Prostate gland (tissue), 2 donors: ENCODE data around the gene CIP2A.

ENCODE experiments used
- POLR2A ChIP-seq: fragments of 450-650 bp; IDR thresholded peaks from one replicate; pipeline ENCODE4 v1.6.1; 2016; ENCODE audit warnings: antibody characterized with exemption, mild to moderate bottlenecking
- POLR2AphosphoS5 ChIP-seq: sonication (generic); formaldehyde crosslinking; IDR thresholded peaks from one replicate; pipeline ENCODE4 v1.6.1; 2017; ENCODE audit warnings: antibody characterized with exemption
- TF ChIP-seq, protein P1 (sequence below), 4 experiments: fragments of 200-600 bp in 2 of 4; fragments of 450-650 bp in 2 of 4; sonication (generic) in 2 of 4; IDR thresholded peaks; 1 replicate in 3 of 4; 2 replicates in 1 of 4; pipeline ENCODE4 v1.5.1; 2016 to 2019; ENCODE audit warnings: antibody characterized with exemption in 4 of 4, mild to moderate bottlenecking in 2 of 4, moderate library complexity in 2 of 4

DNA sequence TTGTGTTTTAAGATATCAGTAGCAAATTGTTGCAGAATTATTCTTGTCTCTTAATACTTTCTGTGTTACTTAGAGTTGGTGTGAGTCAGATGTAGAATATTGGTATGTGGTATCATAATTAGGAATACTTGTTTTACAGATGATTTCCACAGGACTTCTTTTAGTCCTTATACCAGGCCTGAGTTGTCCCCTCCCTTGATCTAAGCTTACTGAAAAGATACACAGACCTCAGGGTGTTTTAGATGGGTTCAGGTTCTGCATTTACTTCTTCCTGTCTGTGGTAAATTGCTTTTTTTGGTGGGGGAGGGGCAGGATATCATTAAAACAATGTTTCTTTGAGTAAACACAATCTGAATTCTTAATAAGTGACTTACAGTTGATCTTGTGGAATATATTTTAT is 14.5 kb upstream of the CIP2A start:
- TF ChIP-seq, protein P1, sequence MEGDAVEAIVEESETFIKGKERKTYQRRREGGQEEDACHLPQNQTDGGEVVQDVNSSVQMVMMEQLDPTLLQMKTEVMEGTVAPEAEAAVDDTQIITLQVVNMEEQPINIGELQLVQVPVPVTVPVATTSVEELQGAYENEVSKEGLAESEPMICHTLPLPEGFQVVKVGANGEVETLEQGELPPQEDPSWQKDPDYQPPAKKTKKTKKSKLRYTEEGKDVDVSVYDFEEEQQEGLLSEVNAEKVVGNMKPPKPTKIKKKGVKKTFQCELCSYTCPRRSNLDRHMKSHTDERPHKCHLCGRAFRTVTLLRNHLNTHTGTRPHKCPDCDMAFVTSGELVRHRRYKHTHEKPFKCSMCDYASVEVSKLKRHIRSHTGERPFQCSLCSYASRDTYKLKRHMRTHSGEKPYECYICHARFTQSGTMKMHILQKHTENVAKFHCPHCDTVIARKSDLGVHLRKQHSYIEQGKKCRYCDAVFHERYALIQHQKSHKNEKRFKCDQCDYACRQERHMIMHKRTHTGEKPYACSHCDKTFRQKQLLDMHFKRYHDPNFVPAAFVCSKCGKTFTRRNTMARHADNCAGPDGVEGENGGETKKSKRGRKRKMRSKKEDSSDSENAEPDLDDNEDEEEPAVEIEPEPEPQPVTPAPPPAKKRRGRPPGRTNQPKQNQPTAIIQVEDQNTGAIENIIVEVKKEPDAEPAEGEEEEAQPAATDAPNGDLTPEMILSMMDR (IDR thresholded peaks at IDR 0.05): no peak
- TF ChIP-seq POLR2A: no peak
- no peak for TF ChIP-seq POLR2AphosphoS5
